Endometrial microvascular endothelial cells (primary cell): Measurements from ENCODE around the gene ACAA2. TPM values are rescaled to one million over a fixed set of nuclear protein-coding genes. Genes with fewer than 3 reads are reported as not detected.
"Not testable (repeated sequence)": the region's sequence is repeated elsewhere in the genome, so short reads cannot be mapped to it uniquely, and the experiment has no call there.

Experiments used
- in situ Hi-C: cut with HindIII; loops from 2 replicates; pipeline ENCODE4 v1.10.0; 2017; ENCODE audit warnings: low sequenced_read_pairs, low pct_unique_long_range_greater_than_20kb; ENCODE audit errors: inconsistent ontology term
- total RNA-seq: library from RNA; depleted of rRNA; stranded (reverse); fragments of >200 nt; gene quantifications from one replicate; pipeline ENCODE4 v1.2.3, GENCODE V29; 2015; ENCODE audit errors: inconsistent ontology term

ACAA2 gene
- total RNA-seq, 1 donor from 2014 or later = 60.1 TPM

GRCh38 chr18:49846718-49847470 lies 33.6 kb upstream of the ACAA2 start:
- in situ Hi-C loops = no loop called here

GRCh38 chr18:49846361-49846662 lies 33.0 kb upstream of the ACAA2 start:
- in situ Hi-C loops = no loop called here

- in situ Hi-C loops = no loop called here
These were observed 32.5 kb upstream of the ACAA2 start for GRCh38 chr18:49845629-49846360.

GRCh38 chr18:49844903-49845302 lies 31.6 kb upstream of the ACAA2 start:
- in situ Hi-C loops = no loop called here

GRCh38 chr18:49843778-49844625 lies 30.7 kb upstream of the ACAA2 start:
- in situ Hi-C loops = no loop called here

GRCh38 chr18:49843131-49843530 lies 29.8 kb upstream of the ACAA2 start:
- in situ Hi-C loops = no loop called here

GRCh38 chr18:49842656-49843055 lies 29.3 kb upstream of the ACAA2 start:
- in situ Hi-C loops = no loop called here

GRCh38 chr18:49841236-49842217 lies 28.2 kb upstream of the ACAA2 start:
- in situ Hi-C loops = no loop called here

GRCh38 chr18:49839012-49839411 lies 25.7 kb upstream of the ACAA2 start:
- in situ Hi-C loops = no loop called here

GRCh38 chr18:49838381-49838780 lies 25.0 kb upstream of the ACAA2 start:
- in situ Hi-C loops = no loop called here

GRCh38 chr18:49837889-49838288 lies 24.6 kb upstream of the ACAA2 start:
- in situ Hi-C loops = no loop called here

- in situ Hi-C loops = not testable (repeated sequence)
These were observed 24.0 kb upstream of the ACAA2 start for GRCh38 chr18:49837316-49837835.

GRCh38 chr18:49835405-49835804 lies 22.1 kb upstream of the ACAA2 start:
- in situ Hi-C loops = no loop called here

- in situ Hi-C loops = no loop called here
These were observed 20.9 kb upstream of the ACAA2 start for GRCh38 chr18:49834258-49834657.

GRCh38 chr18:49833814-49834213 lies 20.5 kb upstream of the ACAA2 start:
- in situ Hi-C loops = no loop called here

- in situ Hi-C loops = no loop called here
These were observed 18.9 kb upstream of the ACAA2 start for GRCh38 chr18:49832221-49832647.

- in situ Hi-C loops = no loop called here
These were observed 14.7 kb upstream of the ACAA2 start for GRCh38 chr18:49827996-49828395.
